HG03457 (cell line): ENCODE data around the gene IPO5.
"Not testable (repeated sequence)": the region's sequence is repeated elsewhere in the genome, so short reads cannot be mapped to it uniquely, and the experiment has no call there.

Source experiments
- ATAC-seq: cut with Tn5 transposase; IDR thresholded peaks from one replicate; pipeline ENCODE4 v1.9.1; 2021; ENCODE audit warnings: moderate number of reproducible peaks; ENCODE audit not compliant: unreplicated experiment

The IPO5 gene

GRCh38 chr13:98007001-98007400, 53.5 kb downstream of the IPO5 start:
- ATAC-seq = no peak

GRCh38 chr13:98013241-98013640, 59.8 kb downstream of the IPO5 start:
- no peak for ATAC-seq

- no peak for ATAC-seq
Measured at GRCh38 chr13:98014766-98015165, 61.3 kb downstream of the IPO5 start.

- ATAC-seq = no peak
Measured at GRCh38 chr13:98018293-98018692, 64.8 kb downstream of the IPO5 start.

GRCh38 chr13:98019186-98019585, 65.7 kb downstream of the IPO5 start:
- no peak for ATAC-seq

- no peak for ATAC-seq
Measured at GRCh38 chr13:98020271-98020670, 66.8 kb downstream of the IPO5 start.

- no peak for ATAC-seq
Measured at GRCh38 chr13:98022210-98022609, 68.7 kb downstream of the IPO5 start.

GRCh38 chr13:98025480-98026025, 72.1 kb downstream of the IPO5 start:
- ATAC-seq = no peak

- ATAC-seq = no peak
Measured at GRCh38 chr13:98026457-98026857, 73.0 kb downstream of the IPO5 start.

- no peak for ATAC-seq
Measured at GRCh38 chr13:98032168-98032567, 78.7 kb downstream of the IPO5 start.

GRCh38 chr13:98033277-98034247, 80.1 kb downstream of the IPO5 start:
- no peak for ATAC-seq

- ATAC-seq = no peak
Measured at GRCh38 chr13:98035373-98035772, 81.9 kb downstream of the IPO5 start.

- ATAC-seq = not testable (repeated sequence)
Measured at GRCh38 chr13:98036564-98037302, 83.3 kb downstream of the IPO5 start.

- ATAC-seq = no peak
Measured at GRCh38 chr13:98039261-98039660, 85.8 kb downstream of the IPO5 start.

GRCh38 chr13:98039964-98040363, 86.5 kb downstream of the IPO5 start:
- no peak for ATAC-seq

GRCh38 chr13:98041081-98041820, 87.8 kb downstream of the IPO5 start:
- ATAC-seq = no peak

- ATAC-seq = no peak
Measured at GRCh38 chr13:98044301-98044700, 90.8 kb downstream of the IPO5 start.

GRCh38 chr13:98047785-98048184, 94.3 kb downstream of the IPO5 start:
- ATAC-seq = not testable (repeated sequence)

GRCh38 chr13:98048265-98048664, 94.8 kb downstream of the IPO5 start:
- no peak for ATAC-seq

- no peak for ATAC-seq
Measured at GRCh38 chr13:98050041-98050466, 96.6 kb downstream of the IPO5 start.

GRCh38 chr13:98052412-98052811, 98.9 kb downstream of the IPO5 start:
- no peak for ATAC-seq
